Measurements from ENCODE around the gene DISC1. TPM values are rescaled to one million over a fixed set of nuclear protein-coding genes. Genes with fewer than 3 reads are reported as not detected.

Gene DISC1
- total and polyA plus RNA-seq, 2 donors (not counting 1 experiment from before 2014, with no cell fraction given): 2.0 to 4.3 TPM

DNA sequence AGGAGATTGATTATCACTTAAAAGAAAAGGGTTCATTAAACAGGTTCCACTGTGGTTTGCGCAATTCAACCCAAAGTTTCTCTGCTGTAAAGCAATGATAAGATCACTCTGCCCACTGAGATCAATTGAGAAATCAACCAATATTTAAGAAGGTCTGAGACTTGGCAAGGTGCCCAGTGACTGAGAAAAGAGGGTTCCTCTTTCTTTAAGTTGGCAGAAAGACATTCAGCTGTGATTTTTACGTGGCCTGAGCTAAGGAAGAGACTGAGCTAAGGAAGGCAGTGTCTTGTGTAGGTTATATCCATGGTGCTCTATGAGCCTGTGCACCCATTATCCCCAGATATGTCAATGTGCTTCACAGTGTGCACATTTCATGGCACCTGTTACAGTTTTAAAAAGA is 344.1 kb downstream of the DISC1 start:
- Histone ChIP-seq H3K27ac (ENCODE audit: insufficient read depth, low read length) (no peak overlapping the region), H3K9ac (ENCODE audit: insufficient read depth, low read length) (no peak overlapping the region), H4K20me1 (ENCODE audit: control insufficient read depth, extremely low read depth, insufficient read depth, low read length) (no peaks in the 10 kb centered on the region), H3K36me3 (ENCODE audit: control insufficient read depth, insufficient read depth, low read length) (no peaks in the 10 kb centered on the region), H2AFZ (ENCODE audit: low read length) (no peak overlapping the region), H3K4me3 (replicated peaks in 1 of 4; ENCODE audit: control extremely low read depth in 1 of 4, insufficient read depth in 1 of 4, low read depth in 3 of 4, low read length in 4 of 4) (no peak overlapping the region), H3K27me3 (ENCODE audit: control insufficient read depth, insufficient read depth, low read length) (no peaks in the 10 kb centered on the region), H3K4me2 (ENCODE audit: extremely low read depth, insufficient read depth, low read length) (no peak overlapping the region), H3K79me2 (ENCODE audit: control insufficient read depth, insufficient read depth, low read length) (no peaks in the 10 kb centered on the region), H3K4me1 (ENCODE audit: control insufficient read depth, extremely low read depth, insufficient read depth, low read length) (no peaks in the 10 kb centered on the region), H3K9me3 (ENCODE audit: control insufficient read depth, insufficient read depth, low read depth, low read length) (no peaks in the 10 kb centered on the region)
- no peak for TF ChIP-seq CTCF (conservative IDR thresholded peaks at IDR 0.05 in 1 of 2, IDR thresholded peaks at IDR 0.05 in 1 of 2; ENCODE audit: low read depth in 1 of 2, low read length in 2 of 2)
- TF ChIP-seq EZH2 (IDR thresholded peaks at IDR 0.05; ENCODE audit: low read length, missing control alignments): no peak
- DNase-seq (ENCODE audit: low read depth in 2 of 2): no peak

DNA sequence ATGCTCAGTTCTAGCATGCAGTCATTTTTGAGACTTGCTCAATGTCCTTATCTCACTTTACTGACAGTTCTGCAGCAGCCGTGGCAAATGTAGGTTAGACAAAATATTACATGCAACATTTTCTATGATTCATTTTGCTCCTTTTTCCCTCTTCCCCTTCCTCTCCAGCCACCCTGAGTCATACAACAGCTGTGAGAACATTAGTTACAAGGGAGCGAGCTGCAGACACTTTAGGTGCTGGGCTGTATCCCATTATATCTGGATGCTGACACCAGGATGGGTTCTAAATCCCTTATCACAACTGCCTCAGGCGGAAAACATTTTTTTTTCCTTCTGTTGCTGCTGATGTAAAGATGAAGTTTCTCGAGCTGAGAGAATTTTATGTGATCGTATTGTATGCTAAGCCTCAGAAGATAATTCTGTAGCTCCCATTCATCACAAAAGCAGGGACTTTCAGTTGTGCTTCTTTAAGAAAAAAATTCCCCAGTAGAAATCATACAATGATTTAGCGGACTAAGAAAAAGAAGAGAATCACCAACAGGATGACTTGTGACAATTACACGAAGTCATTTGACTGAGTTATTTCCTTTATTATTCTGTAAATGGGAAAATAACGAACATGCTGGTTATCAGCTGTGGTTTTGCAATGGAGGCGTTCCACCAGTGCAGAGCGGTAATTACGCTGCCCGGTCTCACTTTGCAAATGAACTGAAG is 345.0 kb downstream of the DISC1 start:
- Histone ChIP-seq H3K79me2 (ENCODE audit: control insufficient read depth, insufficient read depth, low read length) (no peaks in the 10 kb centered on the region), H3K4me1 (ENCODE audit: control insufficient read depth, extremely low read depth, insufficient read depth, low read length) (no peaks in the 10 kb centered on the region), H3K36me3 (ENCODE audit: control insufficient read depth, insufficient read depth, low read length) (no peaks in the 10 kb centered on the region), H3K27ac (ENCODE audit: insufficient read depth, low read length) (no peak overlapping the region), H3K9ac (ENCODE audit: insufficient read depth, low read length) (no peak overlapping the region), H3K4me2 (ENCODE audit: extremely low read depth, insufficient read depth, low read length) (no peak overlapping the region), H3K27me3 (ENCODE audit: control insufficient read depth, insufficient read depth, low read length) (no peaks in the 10 kb centered on the region), H2AFZ (ENCODE audit: low read length) (no peak overlapping the region), H4K20me1 (ENCODE audit: control insufficient read depth, extremely low read depth, insufficient read depth, low read length) (no peaks in the 10 kb centered on the region), H3K9me3 (ENCODE audit: control insufficient read depth, insufficient read depth, low read depth, low read length) (no peaks in the 10 kb centered on the region), H3K4me3 (replicated peaks in 1 of 4; ENCODE audit: control extremely low read depth in 1 of 4, insufficient read depth in 1 of 4, low read depth in 3 of 4, low read length in 4 of 4) (no peak overlapping the region)
- TF ChIP-seq CTCF (conservative IDR thresholded peaks at IDR 0.05 in 1 of 2, IDR thresholded peaks at IDR 0.05 in 1 of 2; ENCODE audit: low read depth in 1 of 2, low read length in 2 of 2) (no peak), EZH2 (IDR thresholded peaks at IDR 0.05; ENCODE audit: low read length, missing control alignments) (no peak)
- DNase-seq (ENCODE audit: low read depth in 2 of 2): peak; percentile 43 to 89

- H3K4me2 ChIP-seq (ENCODE audit: extremely low read depth, insufficient read depth, low read length): no peak overlapping the region
- no peak overlapping the region for H3K27ac ChIP-seq (ENCODE audit: insufficient read depth, low read length)
These were observed 345.5 kb downstream of the DISC1 start for GRCh38 chr1:231972111-231972445.

More at GRCh38 chr1:231972111-231972445, 345.5 kb downstream of the DISC1 start:
- H3K4me1 ChIP-seq (ENCODE audit: control insufficient read depth, extremely low read depth, insufficient read depth, low read length): no peaks in the 10 kb centered on the region
- H3K79me2 ChIP-seq (ENCODE audit: control insufficient read depth, insufficient read depth, low read length): no peaks in the 10 kb centered on the region
- DNase-seq (ENCODE audit: low read depth in 2 of 2): no peak
- no peaks in the 10 kb centered on the region for H3K27me3 ChIP-seq (ENCODE audit: control insufficient read depth, insufficient read depth, low read length)
- H3K4me3 ChIP-seq (replicated peaks in 1 of 4; ENCODE audit: control extremely low read depth in 1 of 4, insufficient read depth in 1 of 4, low read depth in 3 of 4, low read length in 4 of 4): no peak overlapping the region
- TF ChIP-seq CTCF (conservative IDR thresholded peaks at IDR 0.05 in 1 of 2, IDR thresholded peaks at IDR 0.05 in 1 of 2; ENCODE audit: low read depth in 1 of 2, low read length in 2 of 2) (no peak), EZH2 (IDR thresholded peaks at IDR 0.05; ENCODE audit: low read length, missing control alignments) (no peak)
- no peak overlapping the region for H2AFZ ChIP-seq (ENCODE audit: low read length)
- H3K9me3 ChIP-seq (ENCODE audit: control insufficient read depth, insufficient read depth, low read depth, low read length): no peaks in the 10 kb centered on the region
- H3K36me3 ChIP-seq (ENCODE audit: control insufficient read depth, insufficient read depth, low read length): no peaks in the 10 kb centered on the region
- no peaks in the 10 kb centered on the region for H4K20me1 ChIP-seq (ENCODE audit: control insufficient read depth, extremely low read depth, insufficient read depth, low read length)
- no peak overlapping the region for H3K9ac ChIP-seq (ENCODE audit: insufficient read depth, low read length)

Data from fibroblast of lung (primary cell).